Esophagus squamous epithelium (tissue), 5 donors: ENCODE results near the gene CCDC39. TPM values are rescaled to one million over a fixed set of nuclear protein-coding genes. Genes with fewer than 3 reads are reported as not detected.
"Not testable (repeated sequence)": the region's sequence is repeated elsewhere in the genome, so short reads cannot be mapped to it uniquely, and the experiment has no call there.

Experiments
- DNase-seq: peaks from one replicate; lab custom pipeline; 2025; lab: John Stamatoyannopoulos, UW
- H3K27ac ChIP-seq, 4 donors: fragments of 200-600 bp; sonication (generic); one replicate each; pipeline ENCODE4 v1.5.1; 2016 to 2019; ENCODE audit warnings: mild to moderate bottlenecking in 1 of 4
- H3K27me3 ChIP-seq, 4 donors: fragments of 200-600 bp; sonication (generic); 1 replicate in 3 of 4; 2 replicates in 1 of 4; pipeline versions ENCODE4 v1.5.1 to v1.6.0; 2017 to 2021; ENCODE audit warnings: antibody characterized with exemption in 1 of 4
- H3K36me3 ChIP-seq, 3 donors: fragments of 200-600 bp; sonication (generic); one replicate each; pipeline ENCODE4 v1.5.1; 2016 to 2019
- H3K4me1 ChIP-seq, 3 donors: fragments of 200-600 bp; sonication (generic); one replicate each; pipeline ENCODE4 v1.5.1; 2017 to 2019
- H3K4me3 ChIP-seq, 4 donors: fragments of 200-600 bp; sonication (generic); 1 replicate in 3 of 4; 2 replicates in 1 of 4; pipeline ENCODE4 v1.5.1; 2016 to 2019; ENCODE audit warnings: mild to moderate bottlenecking in 2 of 4, moderate library complexity in 1 of 4
- H3K9me3 ChIP-seq, 3 donors: fragments of 200-600 bp; sonication (generic); one replicate each; pipeline ENCODE4 v1.5.1; 2016 to 2019
- CTCF ChIP-seq, 6 experiments: fragments of 450-650 bp in 4 of 6; fragments of 200-600 bp in 2 of 6; sonication (generic) in 2 of 6; IDR thresholded peaks; one replicate each; pipeline ENCODE4 v1.5.1; 2016 to 2019; ENCODE audit warnings: antibody characterized with exemption in 6 of 6, mild to moderate bottlenecking in 4 of 6, moderate library complexity in 4 of 6
- POLR2A ChIP-seq, 4 donors: fragments of 450-650 bp; IDR thresholded peaks; one replicate each; pipeline ENCODE4 v1.6.1; 2017; ENCODE audit warnings: antibody characterized with exemption in 4 of 4, mild to moderate bottlenecking in 4 of 4, moderate library complexity in 3 of 4
- WGBS, 2 donors: methylation state at CpG; one replicate each; pipeline ENCODE4 v1.1.5; 2018; 5-methylcytosine and 5-hydroxymethylcytosine counted together
- intact Hi-C: fragments of 100-400 bp; cut with DNase I; formaldehyde crosslinking; loops from one replicate; pipeline ENCODE4 v1.15.0; 2022
- total RNA-seq, 4 donors: library from RNA; depleted of rRNA; stranded (reverse); fragments of >200 nt; gene quantifications; one replicate each; pipeline ENCODE4 v1.1.0, GENCODE V29; 2016
- donor health status: DM: yes; HTN: yes; CAD: no.

The CCDC39 gene
- total RNA-seq, 4 donors from 2014 or later: not detected

DNA sequence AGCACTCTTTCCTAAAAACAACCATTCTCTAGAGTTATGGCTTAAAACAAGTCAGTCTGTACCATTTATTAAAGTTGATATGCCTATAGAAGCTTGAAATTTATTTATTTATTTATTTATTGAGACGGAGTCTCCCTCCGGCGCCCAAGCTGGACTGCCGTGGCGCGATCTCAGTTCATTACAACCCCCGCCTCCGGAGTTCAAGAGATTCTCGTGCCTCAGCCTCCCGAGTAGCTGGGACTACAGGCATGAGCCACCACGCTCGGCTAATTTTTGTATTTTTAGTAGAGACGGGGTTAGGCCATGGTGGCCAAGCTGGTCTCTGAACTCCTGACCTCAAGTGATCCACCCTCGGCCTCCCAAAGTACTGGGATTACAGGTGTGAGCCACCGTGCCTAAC lies 78.8 kb downstream of the CCDC39 start:
- H3K9me3 ChIP-seq: no peaks in the 10 kb centered on the region
- H3K4me1 ChIP-seq: peaks cover 0 to 18% (median 7%) of the 10 kb centered on the region in 3 donors
- intact Hi-C loops: no loop called here
- TF ChIP-seq POLR2A (IDR thresholded peaks at IDR 0.05): no peak
- TF ChIP-seq CTCF (IDR thresholded peaks at IDR 0.05): no peak
- H3K36me3 ChIP-seq: peaks cover 0 to 23% (median 7%) of the 10 kb centered on the region in 3 donors
- peaks cover 0 to 23% (median 0%) of the 10 kb centered on the region in 4 donors for H3K27me3 ChIP-seq
- 93% methylated on average over 14 to 15 of the region's 15 CpGs for WGBS, 2 donors
- DNase-seq: no peak
- H3K4me3 ChIP-seq: no peak overlapping the region
- H3K27ac ChIP-seq: no peak overlapping the region

DNA sequence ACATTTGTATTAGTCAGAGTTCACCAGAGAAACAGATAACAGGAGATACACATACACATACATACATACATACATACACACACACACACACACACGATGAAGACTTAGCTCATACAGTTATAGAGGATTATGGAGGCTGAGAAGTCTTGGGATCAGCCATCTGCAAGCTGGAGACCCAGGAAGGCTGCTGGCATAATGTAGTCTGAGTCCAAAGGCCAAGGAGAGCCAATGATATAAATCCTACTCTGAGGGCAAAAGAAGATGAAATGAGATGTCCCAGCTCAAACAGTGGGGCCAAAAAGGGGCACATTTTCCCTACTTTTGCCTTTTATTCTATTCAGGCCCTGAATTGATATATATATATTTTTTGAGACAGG lies 83.7 kb downstream of the CCDC39 start:
- H3K27ac ChIP-seq: no peak overlapping the region
- no peak overlapping the region for H3K4me3 ChIP-seq
- no peaks in the 10 kb centered on the region for H3K4me1 ChIP-seq
- H3K36me3 ChIP-seq: no peaks in the 10 kb centered on the region
- H3K9me3 ChIP-seq: no peaks in the 10 kb centered on the region
- no peak for DNase-seq
- peaks cover 0 to 34% (median 0%) of the 10 kb centered on the region in 4 donors for H3K27me3 ChIP-seq
- intact Hi-C loops: no loop called here
- WGBS, 2 donors: 50 to 59% methylated on average over 1 of the region's 1 CpG
- TF ChIP-seq POLR2A (IDR thresholded peaks at IDR 0.05) (no peak), CTCF (IDR thresholded peaks at IDR 0.05) (no peak)

- 51 to 88% methylated on average over 2 of the region's 2 CpGs for WGBS, 2 donors
- DNase-seq: no peak
- H3K36me3 ChIP-seq: no peaks in the 10 kb centered on the region
These were observed 84.4 kb downstream of the CCDC39 start for GRCh38 chr3:180594631-180595558.

DNA sequence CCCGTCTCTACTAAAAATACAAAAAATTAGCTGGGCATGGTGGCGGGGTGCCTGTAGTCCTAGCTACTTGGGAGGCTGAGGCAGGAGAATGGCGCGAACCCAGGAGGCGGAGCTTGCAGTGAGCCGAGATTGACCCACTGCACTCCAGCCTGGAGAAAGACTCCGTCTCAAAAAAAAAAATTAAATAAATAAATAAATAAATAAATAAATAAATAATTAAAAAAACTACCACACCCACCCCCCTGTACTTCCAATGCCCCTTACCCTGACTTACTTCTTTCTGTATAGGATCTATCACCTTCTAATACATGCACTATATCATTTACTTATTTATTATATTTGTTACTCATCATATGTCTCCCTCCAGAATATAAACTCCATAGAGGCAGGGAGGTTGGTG lies 85.7 kb downstream of the CCDC39 start:
- H3K27me3 ChIP-seq: peaks cover 0 to 37% (median 0%) of the 10 kb centered on the region in 4 donors
- H3K4me3 ChIP-seq, H3K36me3 ChIP-seq, intact Hi-C loops, H3K27ac ChIP-seq, DNase-seq, H3K4me1 ChIP-seq, H3K9me3 ChIP-seq: not testable (repeated sequence)
- 84 to 93% methylated on average over 6 to 7 of the region's 7 CpGs for WGBS, 2 donors

More at GRCh38 chr3:180594631-180595558, 84.4 kb downstream of the CCDC39 start:
- intact Hi-C loops: no loop called here
- Histone ChIP-seq H3K9me3 (no peaks in the 10 kb centered on the region), H3K4me1 (no peaks in the 10 kb centered on the region), H3K27me3 (peaks cover 0 to 36% (median 0%) of the 10 kb centered on the region in 4 donors), H3K4me3 (no peak overlapping the region), H3K27ac (no peak overlapping the region)
- TF ChIP-seq POLR2A (IDR thresholded peaks at IDR 0.05): no peak
- peak in 2 of 6 experiments; percentile 8 to 33 for TF ChIP-seq CTCF (IDR thresholded peaks at IDR 0.05)

DNA sequence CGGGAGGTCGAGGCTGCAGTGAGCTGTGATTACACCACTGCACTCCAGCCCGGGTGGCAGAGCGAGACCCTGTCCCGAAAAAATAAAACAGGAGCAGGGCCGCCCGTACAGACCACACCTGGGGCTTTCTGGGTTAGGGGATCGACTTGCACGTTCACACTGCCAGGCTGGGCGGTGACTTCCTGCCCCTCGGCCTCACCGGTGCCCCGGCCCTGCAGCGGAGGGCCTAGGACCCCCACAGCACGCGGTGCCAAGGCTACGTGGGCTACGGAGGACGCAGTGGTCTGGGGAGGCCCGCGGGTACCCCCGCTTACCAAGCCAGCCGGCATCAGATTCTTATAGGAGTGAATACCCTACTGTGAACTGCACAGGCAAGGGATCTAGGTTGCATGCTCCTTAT lies 88.9 kb downstream of the CCDC39 start:
- TF ChIP-seq CTCF (IDR thresholded peaks at IDR 0.05) (no peak), POLR2A (IDR thresholded peaks at IDR 0.05) (no peak)
- Histone ChIP-seq H3K4me3 (no peak overlapping the region), H3K36me3 (no peaks in the 10 kb centered on the region), H3K4me1 (no peaks in the 10 kb centered on the region), H3K27me3 (peaks cover 0 to 48% (median 0%) of the 10 kb centered on the region in 4 donors), H3K27ac (no peak overlapping the region), H3K9me3 (no peaks in the 10 kb centered on the region)
- no peak for DNase-seq
- WGBS, 2 donors: 83 to 86% methylated on average over 11 to 18 of the region's 23 CpGs
- intact Hi-C loops: no loop called here
